Kidney (tissue), 14 donors: ENCODE data around the gene CDC27. TPM values are rescaled to one million over a fixed set of nuclear protein-coding genes. Genes with fewer than 3 reads are reported as not detected.

Source experiments
- DNase-seq, 5 donors: peaks; one replicate each; pipeline ENCODE4 v3.0.0-alpha.2; 2013 to 2020
- FAIRE-seq: peaks from 2 replicates; lab custom pipeline; 2012; peaks lifted over from hg19 to GRCh38; lab: Jason Lieb, UNC
- H3K27ac ChIP-seq, 2 donors: one replicate each; pipeline ENCODE4 v1.7.0; 2013; ENCODE audit warnings: low read depth in 2 of 2, low read length in 2 of 2, inconsistent platforms in 1 of 2
- H3K27me3 ChIP-seq: one replicate; pipeline ENCODE4 v1.7.1; 2013; ENCODE audit warnings: low read length, inconsistent platforms; ENCODE audit not compliant: control insufficient read depth, insufficient read depth
- H3K36me3 ChIP-seq, 3 donors: one replicate each; pipeline versions ENCODE4 v1.7.0 to v1.7.1; 2013; ENCODE audit warnings: low read length in 3 of 3, control low read depth in 1 of 3, inconsistent platforms in 1 of 3; ENCODE audit not compliant: insufficient read depth in 3 of 3, control insufficient read depth in 2 of 3
- H3K4me1 ChIP-seq, 3 donors: one replicate each; pipeline versions ENCODE4 v1.7.0 to v1.7.1; 2013; ENCODE audit warnings: low read length in 3 of 3, inconsistent platforms in 1 of 3, low read depth in 1 of 3; ENCODE audit not compliant: control insufficient read depth in 2 of 3, insufficient read depth in 2 of 3
- H3K4me3 ChIP-seq, 3 donors: one replicate each; pipeline versions ENCODE4 v1.7.0 to v1.8.1; 2013; ENCODE audit warnings: low read length in 3 of 3, control low read depth in 1 of 3, inconsistent platforms in 1 of 3
- H3K9ac ChIP-seq, 3 donors: one replicate each; pipeline versions ENCODE4 v1.7.0 to v1.7.1; 2013; ENCODE audit warnings: low read length in 3 of 3, control low read depth in 1 of 3, inconsistent platforms in 1 of 3
- H3K9me3 ChIP-seq, 3 donors: one replicate each; pipeline versions ENCODE4 v1.7.0 to v1.7.1; 2013; ENCODE audit warnings: low read length in 3 of 3, control low read depth in 1 of 3, inconsistent platforms in 1 of 3; ENCODE audit not compliant: control insufficient read depth in 2 of 3, insufficient read depth in 1 of 3
- CTCF ChIP-seq: IDR thresholded peaks from 3 replicates; pipeline ENCODE4 v1.5.1; 2012; ENCODE audit warnings: mild to moderate bottlenecking, moderate library complexity, borderline replicate concordance; ENCODE audit not compliant: insufficient read depth; ENCODE audit errors: extremely low read depth
- intact Hi-C: fragments of 100-400 bp; cut with DNase I; formaldehyde crosslinking; loops from one replicate; pipeline ENCODE4 v1.11.1; 2022
- polyA plus RNA-seq: library from polyadenylated mRNA; stranded (reverse); fragments of 350-450 nt; fragmentation: Illumina TruSeq; extraction: RNeasy Lipid Tissue Mini Kit (QIAGEN cat#74804); gene quantifications from one replicate; pipeline ENCODE4 v1.2.3, GENCODE V29; 2014; ENCODE audit warnings: low read depth, low replicate concordance; ENCODE audit not compliant: insufficient read depth
- total RNA-seq: library from RNA; stranded (reverse); fragmentation: NEBNext Ultra II Directional; extraction: Animal tissue kit (Norgen Biotek cat#: 25700); gene quantifications from one replicate; pipeline ENCODE4 v1.2.1, GENCODE V29; 2021
- donor health status: control.
- donor health status: control.
- donor health status: control.
- donor health status: control.
- donor health status: control.
- donor health status: DM: yes; HTN: yes; CAD: no.
- donor health status: Normal renal cell carcinoma (clear cell type).

The CDC27 gene
- total and polyA plus RNA-seq, 2 donors from 2014 or later: 18.2 to 78.2 TPM

DNA sequence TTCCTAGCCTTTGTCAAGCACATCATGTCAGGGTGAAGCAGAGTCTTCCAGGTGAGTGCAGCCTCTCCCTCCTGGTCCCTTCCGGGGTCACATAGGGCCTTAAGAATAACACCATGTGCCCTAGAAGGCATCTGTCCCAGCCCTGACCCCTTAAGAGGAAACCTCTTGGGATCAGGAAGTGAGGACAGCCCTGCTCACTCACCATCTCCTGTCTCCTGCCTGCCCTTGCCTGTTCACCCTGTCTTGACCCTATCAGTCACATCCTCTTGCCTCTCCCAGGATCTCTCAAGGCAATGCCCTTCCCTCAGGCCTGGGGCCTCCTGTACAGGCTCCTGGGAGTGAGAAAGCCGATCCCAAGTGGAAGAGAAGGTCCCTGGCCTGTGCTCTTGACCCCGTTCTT is 33.9 kb upstream of the CDC27 start:
- Histone ChIP-seq H3K4me1 (peaks cover 0 to 23% (median 16%) of the 10 kb centered on the region in 3 donors), H3K9ac (no peak overlapping the region), H3K36me3 (no peaks in the 10 kb centered on the region), H3K27ac (no peak overlapping the region), H3K27me3 (no peaks in the 10 kb centered on the region), H3K9me3 (no peaks in the 10 kb centered on the region), H3K4me3 (no peak overlapping the region)
- TF ChIP-seq CTCF: no peak
- FAIRE-seq: no peak
- intact Hi-C loops: no loop called here
- no peak for DNase-seq

GRCh38 chr17:47222047-47222446 is 33.0 kb upstream of the CDC27 start:
- Histone ChIP-seq H3K27ac (no peak overlapping the region), H3K4me1 (peaks cover 0 to 23% (median 16%) of the 10 kb centered on the region in 3 donors), H3K9ac (no peak overlapping the region), H3K36me3 (no peaks in the 10 kb centered on the region), H3K4me3 (no peak overlapping the region), H3K9me3 (no peaks in the 10 kb centered on the region), H3K27me3 (no peaks in the 10 kb centered on the region)
- TF ChIP-seq CTCF: no peak
- intact Hi-C loops: no loop called here
- DNase-seq (no peak), FAIRE-seq (no peak)

DNA sequence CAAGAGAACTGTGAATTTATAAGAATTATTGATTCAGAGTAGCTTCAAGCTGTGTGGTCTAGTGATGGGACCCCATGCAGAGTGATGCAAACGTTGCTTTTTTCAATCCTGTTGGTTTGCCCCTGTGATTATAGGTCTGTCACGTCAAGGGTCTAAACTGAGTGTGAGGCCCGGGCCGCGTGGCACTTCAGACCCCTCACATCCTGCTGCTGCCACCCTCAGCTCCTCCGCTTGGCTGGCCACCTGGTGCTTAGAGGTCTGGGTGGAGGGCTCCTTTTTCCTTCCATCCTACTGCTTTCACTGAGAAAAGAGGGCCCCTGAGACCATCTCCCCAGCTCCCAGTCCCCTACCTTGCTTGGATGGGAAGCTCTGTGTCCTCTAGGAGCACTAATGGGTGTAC is 32.1 kb upstream of the CDC27 start:
- H3K4me3 ChIP-seq: no peak overlapping the region
- intact Hi-C loops: no loop called here
- H3K9ac ChIP-seq: no peak overlapping the region
- no peaks in the 10 kb centered on the region for H3K27me3 ChIP-seq
- FAIRE-seq (no peak), DNase-seq (no peak)
- peaks cover 0 to 18% (median 14%) of the 10 kb centered on the region in 3 donors for H3K4me1 ChIP-seq
- H3K27ac ChIP-seq: no peak overlapping the region
- no peaks in the 10 kb centered on the region for H3K36me3 ChIP-seq
- no peak for TF ChIP-seq CTCF
- H3K9me3 ChIP-seq: no peaks in the 10 kb centered on the region

DNA sequence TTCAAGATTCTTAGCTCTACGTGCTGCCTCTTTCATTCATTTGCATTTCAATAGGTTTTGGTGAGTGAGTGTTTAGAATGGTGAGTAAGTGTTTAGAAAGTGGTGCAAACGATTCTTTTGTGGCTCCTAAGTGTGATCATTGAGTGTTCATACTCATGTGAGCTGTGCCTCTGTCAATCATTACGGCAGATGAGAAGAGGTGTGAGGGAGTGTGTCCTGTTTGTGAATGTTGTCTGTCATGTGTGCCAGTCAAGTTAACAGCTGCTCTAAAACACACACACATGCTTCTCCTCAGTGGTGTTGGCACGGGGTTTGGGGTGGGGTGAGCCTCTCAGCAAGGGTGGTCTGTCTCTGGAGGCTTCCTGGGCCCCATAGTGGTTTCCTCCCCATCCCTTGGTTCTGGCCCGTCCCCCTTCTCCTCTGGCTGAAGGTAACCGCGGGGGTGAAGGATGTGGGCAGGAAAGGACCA is 31.5 kb upstream of the CDC27 start:
- Histone ChIP-seq H3K36me3 (no peaks in the 10 kb centered on the region), H3K9me3 (no peaks in the 10 kb centered on the region), H3K4me1 (peaks cover 0 to 14% (median 11%) of the 10 kb centered on the region in 3 donors), H3K9ac (no peak overlapping the region), H3K4me3 (no peak overlapping the region), H3K27me3 (no peaks in the 10 kb centered on the region), H3K27ac (no peak overlapping the region)
- FAIRE-seq (no peak), DNase-seq (no peak)
- intact Hi-C loops: no loop called here
- no peak for TF ChIP-seq CTCF
